Measurements from ENCODE around the gene ATXN1. TPM values are rescaled to one million over a fixed set of nuclear protein-coding genes. Genes with fewer than 3 reads are reported as not detected.
"Not testable (repeated sequence)": the region's sequence is repeated elsewhere in the genome, so short reads cannot be mapped to it uniquely, and the experiment has no call there.

ATXN1 gene
- total and polyA plus RNA-seq, 7 experiments from 2014 or later, result 1.5 to 82.7 (median 42.4) TPM

- H3K27me3 ChIP-seq (ENCODE audit: control insufficient read depth in 2 of 2, insufficient read depth in 2 of 2, low read length in 2 of 2); H3K27ac ChIP-seq (ENCODE audit: low read depth, low read length); CTCF ChIA-PET; DNase-seq; H3K27me3 Mint-ChIP-seq; H3K4me3 ChIP-seq (ENCODE audit: low read length); ATAC-seq; H3K4me3 Mint-ChIP-seq; intact Hi-C loops (cut with micrococcal nuclease); POLR2A ChIA-PET; H3K27ac Mint-ChIP-seq; H3K36me3 ChIP-seq (ENCODE audit: control insufficient read depth in 2 of 3, insufficient read depth in 3 of 3, low read length in 3 of 3); H3K9me3 ChIP-seq (ENCODE audit: control insufficient read depth in 2 of 3, low read length in 3 of 3); H3K4me1 ChIP-seq (ENCODE audit: control insufficient read depth in 2 of 2, insufficient read depth in 2 of 2, low read length in 2 of 2): not testable (repeated sequence)
- Mint-ChIP-seq H3K9me3 (peaks cover 0 to 18% (median 0%) of the 10 kb centered on the region in 11 donors), H3K4me1 (peaks cover 0 to 28% (median 5%) of the 10 kb centered on the region in 7 donors), H3K36me3 (peaks cover 10 to 62% (median 25%) of the 10 kb centered on the region in 5 donors)
Observed at GRCh38 chr6:16463246-16463645, 298.0 kb downstream of the ATXN1 start.

GRCh38 chr6:16461491-16461890 lies 299.8 kb downstream of the ATXN1 start:
- Mint-ChIP-seq H3K27ac (no peak overlapping the region), H3K4me3 (no peak overlapping the region), H3K36me3 (peaks cover 16 to 64% (median 32%) of the 10 kb centered on the region in 5 donors), H3K27me3 (no peaks in the 10 kb centered on the region), H3K4me1 (peaks cover 0 to 19% (median 0%) of the 10 kb centered on the region in 7 donors), H3K9me3 (peaks cover 0 to 20% (median 0%) of the 10 kb centered on the region in 11 donors)
- no peak for ATAC-seq
- intact Hi-C loops (cut with micrococcal nuclease), result no loop called here
- DNase-seq, result no peak
- Histone ChIP-seq H3K27ac (ENCODE audit: low read depth, low read length) (no peak overlapping the region), H3K36me3 (ENCODE audit: control insufficient read depth in 2 of 3, insufficient read depth in 3 of 3, low read length in 3 of 3) (no peaks in the 10 kb centered on the region), H3K9me3 (ENCODE audit: control insufficient read depth in 2 of 3, low read length in 3 of 3) (no peaks in the 10 kb centered on the region), H3K27me3 (ENCODE audit: control insufficient read depth in 2 of 2, insufficient read depth in 2 of 2, low read length in 2 of 2) (no peaks in the 10 kb centered on the region), H3K4me3 (ENCODE audit: low read length) (no peak overlapping the region), H3K4me1 (ENCODE audit: control insufficient read depth in 2 of 2, insufficient read depth in 2 of 2, low read length in 2 of 2) (no peaks in the 10 kb centered on the region)
- ChIA-PET POLR2A (no interaction called here), CTCF (no interaction called here)

GRCh38 chr6:16459472-16459871 lies 301.8 kb downstream of the ATXN1 start:
- H3K27me3 Mint-ChIP-seq; DNase-seq; H3K4me1 ChIP-seq (ENCODE audit: control insufficient read depth in 2 of 2, insufficient read depth in 2 of 2, low read length in 2 of 2); CTCF ChIA-PET; ATAC-seq; H3K27ac ChIP-seq (ENCODE audit: low read depth, low read length); H3K4me3 ChIP-seq (ENCODE audit: low read length); intact Hi-C loops (cut with micrococcal nuclease); H3K36me3 ChIP-seq (ENCODE audit: control insufficient read depth in 2 of 3, insufficient read depth in 3 of 3, low read length in 3 of 3); H3K27me3 ChIP-seq (ENCODE audit: control insufficient read depth in 2 of 2, insufficient read depth in 2 of 2, low read length in 2 of 2); H3K4me3 Mint-ChIP-seq; POLR2A ChIA-PET; H3K27ac Mint-ChIP-seq; H3K9me3 ChIP-seq (ENCODE audit: control insufficient read depth in 2 of 3, low read length in 3 of 3): not testable (repeated sequence)
- H3K9me3 Mint-ChIP-seq, result peaks cover 0 to 20% (median 3%) of the 10 kb centered on the region in 11 donors
- H3K36me3 Mint-ChIP-seq, result peaks cover 16 to 67% (median 35%) of the 10 kb centered on the region in 5 donors
- peaks cover 0 to 20% (median 0%) of the 10 kb centered on the region in 7 donors for H3K4me1 Mint-ChIP-seq

GRCh38 chr6:16452348-16452747 lies 308.9 kb downstream of the ATXN1 start:
- H3K36me3 Mint-ChIP-seq, result peaks cover 6 to 31% (median 15%) of the 10 kb centered on the region in 5 donors
- ChIA-PET POLR2A (no interaction called here), CTCF (no interaction called here)
- peaks cover 0 to 21% (median 0%) of the 10 kb centered on the region in 7 donors for H3K4me1 Mint-ChIP-seq
- Histone ChIP-seq H3K36me3 (ENCODE audit: control insufficient read depth in 2 of 3, insufficient read depth in 3 of 3, low read length in 3 of 3) (no peaks in the 10 kb centered on the region), H3K4me1 (ENCODE audit: control insufficient read depth in 2 of 2, insufficient read depth in 2 of 2, low read length in 2 of 2) (no peaks in the 10 kb centered on the region), H3K4me3 (ENCODE audit: low read length) (no peak overlapping the region), H3K9me3 (ENCODE audit: control insufficient read depth in 2 of 3, low read length in 3 of 3) (no peaks in the 10 kb centered on the region), H3K27ac (ENCODE audit: low read depth, low read length) (no peak overlapping the region), H3K27me3 (ENCODE audit: control insufficient read depth in 2 of 2, insufficient read depth in 2 of 2, low read length in 2 of 2) (no peaks in the 10 kb centered on the region)
- no peaks in the 10 kb centered on the region for H3K27me3 Mint-ChIP-seq
- H3K27ac Mint-ChIP-seq, result no peak overlapping the region
- peaks cover 0 to 11% (median 2%) of the 10 kb centered on the region in 11 donors for H3K9me3 Mint-ChIP-seq
- intact Hi-C loops (cut with micrococcal nuclease), result no loop called here
- DNase-seq, result no peak
- H3K4me3 Mint-ChIP-seq, result no peak overlapping the region
- no peak for ATAC-seq

- ATAC-seq (no peak), DNase-seq (no peak)
- no peaks in the 10 kb centered on the region for H3K9me3 ChIP-seq (ENCODE audit: control insufficient read depth in 2 of 3, low read length in 3 of 3)
- intact Hi-C loops (cut with micrococcal nuclease), result no loop called here
- Mint-ChIP-seq H3K27me3 (no peaks in the 10 kb centered on the region), H3K27ac (no peak overlapping the region), H3K9me3 (peaks cover 0 to 3% (median 2%) of the 10 kb centered on the region in 11 donors), H3K4me1 (peaks cover 0 to 29% (median 9%) of the 10 kb centered on the region in 7 donors), H3K36me3 (peaks cover 0 to 26% (median 4%) of the 10 kb centered on the region in 5 donors), H3K4me3 (no peak overlapping the region)
- no peaks in the 10 kb centered on the region for H3K4me1 ChIP-seq (ENCODE audit: control insufficient read depth in 2 of 2, insufficient read depth in 2 of 2, low read length in 2 of 2)
- no peak overlapping the region for H3K4me3 ChIP-seq (ENCODE audit: low read length)
- no peak overlapping the region for H3K27ac ChIP-seq (ENCODE audit: low read depth, low read length)
- H3K27me3 ChIP-seq (ENCODE audit: control insufficient read depth in 2 of 2, insufficient read depth in 2 of 2, low read length in 2 of 2), result no peaks in the 10 kb centered on the region
- ChIA-PET POLR2A (no interaction called here), CTCF (no interaction called here)
- no peaks in the 10 kb centered on the region for H3K36me3 ChIP-seq (ENCODE audit: control insufficient read depth in 2 of 3, insufficient read depth in 3 of 3, low read length in 3 of 3)
Observed at GRCh38 chr6:16450821-16451220, 310.4 kb downstream of the ATXN1 start.

- H3K9me3 Mint-ChIP-seq, result peaks cover 0 to 3% (median 0%) of the 10 kb centered on the region in 11 donors
- peaks cover 0 to 21% (median 3%) of the 10 kb centered on the region in 5 donors for H3K36me3 Mint-ChIP-seq
- Histone ChIP-seq H3K27ac (ENCODE audit: low read depth, low read length) (no peak overlapping the region), H3K27me3 (ENCODE audit: control insufficient read depth in 2 of 2, insufficient read depth in 2 of 2, low read length in 2 of 2) (no peaks in the 10 kb centered on the region), H3K4me3 (ENCODE audit: low read length) (no peak overlapping the region), H3K9me3 (ENCODE audit: control insufficient read depth in 2 of 3, low read length in 3 of 3) (no peaks in the 10 kb centered on the region), H3K36me3 (ENCODE audit: control insufficient read depth in 2 of 3, insufficient read depth in 3 of 3, low read length in 3 of 3) (no peaks in the 10 kb centered on the region), H3K4me1 (ENCODE audit: control insufficient read depth in 2 of 2, insufficient read depth in 2 of 2, low read length in 2 of 2) (no peaks in the 10 kb centered on the region)
- intact Hi-C loops (cut with micrococcal nuclease), result no loop called here
- no peaks in the 10 kb centered on the region for H3K27me3 Mint-ChIP-seq
- ATAC-seq, result no peak
- H3K4me1 Mint-ChIP-seq, result peaks cover 0 to 29% (median 9%) of the 10 kb centered on the region in 7 donors
- POLR2A ChIA-PET, result no interaction called here
- CTCF ChIA-PET, result no interaction called here
- H3K4me3 Mint-ChIP-seq, result no peak overlapping the region
- no peak for DNase-seq
- no peak overlapping the region for H3K27ac Mint-ChIP-seq
Observed at GRCh38 chr6:16450285-16450684, 311.0 kb downstream of the ATXN1 start.

- Mint-ChIP-seq H3K4me1 (peaks cover 0 to 33% (median 10%) of the 10 kb centered on the region in 7 donors), H3K9me3 (peaks cover 0 to 2% (median 0%) of the 10 kb centered on the region in 11 donors), H3K27me3 (no peaks in the 10 kb centered on the region), H3K4me3 (peak overlapping the region in 1 of 10 donors; percentile 24), H3K36me3 (peaks cover 0 to 31% (median 4%) of the 10 kb centered on the region in 5 donors), H3K27ac (peak overlapping the region in 1 of 9 donors; percentile 31)
- intact Hi-C loops (cut with micrococcal nuclease), result no loop called here
- ChIA-PET POLR2A (no interaction called here), CTCF (no interaction called here)
- H3K4me3 ChIP-seq (ENCODE audit: low read length), result no peak overlapping the region
- no peaks in the 10 kb centered on the region for H3K9me3 ChIP-seq (ENCODE audit: control insufficient read depth in 2 of 3, low read length in 3 of 3)
- no peaks in the 10 kb centered on the region for H3K36me3 ChIP-seq (ENCODE audit: control insufficient read depth in 2 of 3, insufficient read depth in 3 of 3, low read length in 3 of 3)
- DNase-seq, result no peak
- ATAC-seq, result no peak
- no peaks in the 10 kb centered on the region for H3K27me3 ChIP-seq (ENCODE audit: control insufficient read depth in 2 of 2, insufficient read depth in 2 of 2, low read length in 2 of 2)
- H3K27ac ChIP-seq (ENCODE audit: low read depth, low read length), result no peak overlapping the region
- no peaks in the 10 kb centered on the region for H3K4me1 ChIP-seq (ENCODE audit: control insufficient read depth in 2 of 2, insufficient read depth in 2 of 2, low read length in 2 of 2)
Observed at GRCh38 chr6:16446273-16446672, 315.0 kb downstream of the ATXN1 start.
